ENCODE results near the gene USP34. TPM values are rescaled to one million over a fixed set of nuclear protein-coding genes. Genes with fewer than 3 reads are reported as not detected.
A peak's percentile ranks its signal among the peaks of the same experiment; 100 is the strongest.
"Not testable (repeated sequence)": the region's sequence is repeated elsewhere in the genome, so short reads cannot be mapped to it uniquely, and the experiment has no call there.

Gene USP34
- total RNA-seq, 1 donor from 2014 or later = 139 TPM

DNA sequence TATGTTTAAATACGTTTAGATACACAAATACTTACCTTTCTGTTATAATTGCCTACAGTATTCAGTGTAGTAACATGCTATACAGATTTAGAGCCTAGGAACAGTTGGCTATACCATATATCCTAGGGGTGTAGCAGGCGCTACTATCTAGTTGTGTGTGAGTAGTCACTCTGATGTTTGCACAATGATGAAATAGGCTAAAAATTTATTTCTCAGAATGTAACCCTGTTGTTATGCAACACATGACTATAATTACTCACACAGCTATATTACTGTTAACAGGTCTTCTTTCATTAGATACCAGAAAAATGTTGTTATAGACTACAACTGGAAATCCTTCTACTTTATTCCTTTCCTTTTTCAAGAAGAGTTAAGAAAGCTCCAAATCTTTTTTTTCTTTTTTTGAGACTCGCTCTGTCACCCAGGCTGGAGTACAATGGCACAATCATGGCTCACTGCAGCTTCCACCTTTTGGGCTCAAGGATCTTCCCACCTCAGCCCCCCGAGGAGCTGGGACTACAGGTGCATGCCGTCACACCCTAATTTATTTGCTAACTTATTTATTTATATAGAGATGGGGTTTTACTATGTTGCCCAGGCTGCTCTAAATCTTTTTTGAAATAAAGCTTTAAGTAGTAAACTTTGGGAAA is 260.4 kb downstream of the USP34 start:
- Mint-ChIP-seq H3K27me3 (no peaks in the 10 kb centered on the region), H3K9me3 (ENCODE audit: low read depth) (no peaks in the 10 kb centered on the region), H3K4me3 (ENCODE audit: low read depth) (no peak overlapping the region), H3K27ac (no peak overlapping the region), H3K36me3 (ENCODE audit: insufficient read depth) (peaks cover 20% of the 10 kb centered on the region), H3K4me1 (ENCODE audit: low read depth) (no peaks in the 10 kb centered on the region)
- TF ChIP-seq CTCF (IDR thresholded peaks at IDR 0.05; ENCODE audit: unreplicated experiment) = no peak
- no peak for DNase-seq (ENCODE audit: low spot score, unreplicated experiment)

DNA sequence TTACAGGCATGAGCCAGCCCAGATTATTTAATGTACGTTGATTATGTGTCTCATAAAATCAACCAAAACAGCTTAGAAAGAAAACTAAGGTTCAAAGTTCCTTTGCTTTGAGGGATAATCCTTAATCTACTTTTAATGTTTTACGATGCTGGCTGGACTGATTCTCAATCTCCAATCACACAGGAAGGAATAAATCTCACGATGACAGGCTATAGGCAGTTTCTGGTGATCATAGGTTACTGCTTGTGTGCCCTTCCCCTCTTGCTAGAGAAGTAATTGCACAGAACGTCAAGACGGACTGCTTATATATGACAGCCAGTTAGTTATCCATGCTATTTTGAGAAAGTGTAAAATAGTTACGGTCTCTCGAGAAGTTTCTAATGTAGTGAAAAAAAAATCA is 265.8 kb downstream of the USP34 start:
- no peak for TF ChIP-seq CTCF (IDR thresholded peaks at IDR 0.05; ENCODE audit: unreplicated experiment)
- Mint-ChIP-seq H3K4me3 (ENCODE audit: low read depth) (no peak overlapping the region), H3K9me3 (ENCODE audit: low read depth) (no peaks in the 10 kb centered on the region), H3K27ac (no peak overlapping the region), H3K4me1 (ENCODE audit: low read depth) (no peaks in the 10 kb centered on the region), H3K27me3 (no peaks in the 10 kb centered on the region), H3K36me3 (ENCODE audit: insufficient read depth) (peaks cover 44% of the 10 kb centered on the region)
- DNase-seq (ENCODE audit: low spot score, unreplicated experiment) = no peak

GRCh38 chr2:61196671-61197070 is 274.2 kb downstream of the USP34 start:
- Mint-ChIP-seq H3K4me3 (ENCODE audit: low read depth) (no peak overlapping the region), H3K27me3 (no peaks in the 10 kb centered on the region), H3K27ac (peak overlapping the region; percentile 41), H3K4me1 (ENCODE audit: low read depth) (no peaks in the 10 kb centered on the region), H3K36me3 (ENCODE audit: insufficient read depth) (peaks cover 13% of the 10 kb centered on the region), H3K9me3 (ENCODE audit: low read depth) (no peaks in the 10 kb centered on the region)
- DNase-seq (ENCODE audit: low spot score, unreplicated experiment) = no peak
- TF ChIP-seq CTCF (IDR thresholded peaks at IDR 0.05; ENCODE audit: unreplicated experiment) = no peak

- H3K27ac Mint-ChIP-seq; H3K4me3 Mint-ChIP-seq (ENCODE audit: low read depth); DNase-seq (ENCODE audit: low spot score, unreplicated experiment); H3K36me3 Mint-ChIP-seq (ENCODE audit: insufficient read depth); H3K27me3 Mint-ChIP-seq; H3K9me3 Mint-ChIP-seq (ENCODE audit: low read depth); H3K4me1 Mint-ChIP-seq (ENCODE audit: low read depth): not testable (repeated sequence)
Measured at GRCh38 chr2:61194646-61195045, 276.2 kb downstream of the USP34 start.

DNA sequence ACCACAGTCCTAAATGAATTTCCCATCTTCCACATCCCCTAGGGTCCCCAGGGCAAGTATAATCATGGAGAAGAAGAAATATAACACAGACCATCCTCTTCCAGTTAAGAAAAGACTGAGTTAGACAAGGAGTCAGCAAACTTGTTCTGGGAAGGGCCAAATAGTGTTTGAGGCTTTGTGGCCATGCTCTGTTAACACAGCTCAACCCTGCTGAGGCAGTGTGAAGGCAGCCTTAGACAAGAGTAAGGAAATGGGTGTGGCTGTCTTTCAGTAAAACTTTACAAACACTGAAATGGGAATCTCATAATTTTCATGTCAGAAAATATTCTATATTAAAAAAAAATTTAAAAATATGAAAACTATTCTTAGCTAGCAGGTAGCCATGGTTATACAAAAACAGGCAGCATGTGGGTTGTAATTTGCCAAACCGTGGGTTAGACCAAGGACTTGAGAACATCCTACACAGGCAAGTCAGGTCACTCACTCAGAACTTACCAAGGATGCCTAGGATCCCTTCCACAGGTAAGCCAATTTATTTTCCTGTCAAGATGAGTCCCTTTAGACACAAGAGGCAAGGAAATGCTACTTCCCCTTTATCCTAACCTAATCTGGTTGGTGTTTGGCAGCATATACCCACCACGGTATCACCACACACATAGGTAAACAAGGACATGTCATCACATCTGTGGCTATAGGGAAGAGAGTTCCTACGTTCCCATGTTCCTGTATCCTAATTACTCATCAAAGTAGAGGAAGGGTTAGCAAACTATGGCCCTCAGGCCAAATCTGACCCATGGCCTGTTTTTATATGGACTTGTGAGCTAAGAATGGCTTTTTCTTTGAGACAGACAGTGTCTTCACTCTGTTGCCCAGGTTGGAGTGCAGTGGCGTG is 277.0 kb downstream of the USP34 start:
- peak overlapping the region; percentile 33 for H3K27ac Mint-ChIP-seq

More for the DNA sequence above, 277.0 kb downstream of the USP34 start:
- Mint-ChIP-seq H3K4me1 (ENCODE audit: low read depth) (no peaks in the 10 kb centered on the region), H3K27me3 (no peaks in the 10 kb centered on the region), H3K36me3 (ENCODE audit: insufficient read depth) (peaks cover 8% of the 10 kb centered on the region), H3K9me3 (ENCODE audit: low read depth) (no peaks in the 10 kb centered on the region), H3K4me3 (ENCODE audit: low read depth) (no peak overlapping the region)
- DNase-seq (ENCODE audit: low spot score, unreplicated experiment) = no peak
- TF ChIP-seq CTCF (IDR thresholded peaks at IDR 0.05; ENCODE audit: unreplicated experiment) = no peak
